Measurements from ENCODE around the gene SP8.

The SP8 gene

DNA sequence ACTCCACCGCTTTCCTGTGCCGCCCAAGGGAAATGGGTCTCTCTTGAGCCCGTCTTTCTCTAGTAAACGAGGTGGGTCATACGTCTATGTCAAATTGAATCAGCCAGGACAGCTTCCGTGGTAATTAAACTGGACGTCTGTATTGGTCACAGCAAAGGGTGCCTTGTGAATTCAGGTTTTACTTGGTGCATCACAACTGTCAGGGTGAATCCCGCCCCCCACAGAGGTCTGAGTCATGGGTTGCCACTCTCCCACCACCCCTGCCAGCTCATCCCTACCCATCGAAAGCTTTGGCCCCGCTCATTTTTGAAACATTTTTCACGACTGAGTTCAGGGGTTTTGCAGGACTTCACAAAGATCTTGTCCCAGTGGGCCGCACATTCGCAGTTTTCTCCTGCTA is 8.0 kb upstream of the SP8 start:
- DNase-seq (ENCODE audit: low read depth) = no peak

DNA sequence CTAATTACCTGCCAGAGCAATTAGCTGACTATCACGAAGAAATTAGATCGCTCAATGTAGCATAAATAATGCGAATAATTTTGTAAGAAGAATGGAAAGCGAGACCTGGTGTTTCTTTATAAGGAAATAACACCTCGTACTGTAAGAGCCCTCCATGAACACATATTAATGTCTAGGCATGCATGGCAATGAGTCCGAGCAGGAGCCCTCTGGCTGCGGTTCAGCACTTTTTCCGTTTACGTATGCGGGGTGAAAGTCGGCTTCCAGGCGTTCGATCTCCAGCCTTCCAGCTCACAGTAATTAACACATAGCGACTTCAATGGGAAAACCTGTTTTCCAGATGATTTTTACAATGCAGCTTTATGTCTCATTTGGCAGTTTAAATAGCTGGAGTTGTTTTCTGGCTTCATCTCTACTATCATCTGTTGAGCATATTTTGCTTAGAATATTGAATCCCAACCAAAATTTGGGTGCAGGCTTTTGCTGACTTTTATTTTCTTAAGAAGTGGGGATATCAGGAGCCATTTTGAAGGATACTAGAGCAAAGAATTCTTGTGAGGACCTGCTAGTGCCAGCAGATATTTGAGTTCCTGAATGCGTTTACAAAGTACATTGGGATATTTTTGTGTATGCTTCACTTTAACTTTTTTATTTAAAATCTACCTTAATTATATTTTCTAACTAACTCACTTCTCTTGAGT is 7.2 kb upstream of the SP8 start:
- DNase-seq (ENCODE audit: low read depth) = no peak

DNA sequence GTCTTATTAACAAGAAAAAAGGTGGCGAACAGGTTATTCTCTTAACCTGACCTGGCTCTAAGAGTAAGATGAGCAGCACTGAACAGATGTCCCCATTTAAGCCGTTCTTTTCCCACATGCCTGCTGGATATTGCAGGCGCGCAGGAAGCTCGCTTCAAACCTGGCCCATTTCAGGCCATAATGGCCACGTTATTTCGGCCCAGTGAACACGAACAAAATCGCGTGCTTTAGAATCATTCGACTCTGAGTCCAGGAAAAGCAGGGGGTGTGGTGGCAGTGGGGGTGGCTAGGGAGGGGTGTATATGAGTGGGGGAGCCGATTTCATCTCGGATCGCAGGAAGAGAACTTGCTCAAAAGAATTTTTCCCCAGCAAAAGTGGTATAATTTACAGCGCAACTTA is 6.6 kb upstream of the SP8 start:
- no peak for DNase-seq (ENCODE audit: low read depth)

DNA sequence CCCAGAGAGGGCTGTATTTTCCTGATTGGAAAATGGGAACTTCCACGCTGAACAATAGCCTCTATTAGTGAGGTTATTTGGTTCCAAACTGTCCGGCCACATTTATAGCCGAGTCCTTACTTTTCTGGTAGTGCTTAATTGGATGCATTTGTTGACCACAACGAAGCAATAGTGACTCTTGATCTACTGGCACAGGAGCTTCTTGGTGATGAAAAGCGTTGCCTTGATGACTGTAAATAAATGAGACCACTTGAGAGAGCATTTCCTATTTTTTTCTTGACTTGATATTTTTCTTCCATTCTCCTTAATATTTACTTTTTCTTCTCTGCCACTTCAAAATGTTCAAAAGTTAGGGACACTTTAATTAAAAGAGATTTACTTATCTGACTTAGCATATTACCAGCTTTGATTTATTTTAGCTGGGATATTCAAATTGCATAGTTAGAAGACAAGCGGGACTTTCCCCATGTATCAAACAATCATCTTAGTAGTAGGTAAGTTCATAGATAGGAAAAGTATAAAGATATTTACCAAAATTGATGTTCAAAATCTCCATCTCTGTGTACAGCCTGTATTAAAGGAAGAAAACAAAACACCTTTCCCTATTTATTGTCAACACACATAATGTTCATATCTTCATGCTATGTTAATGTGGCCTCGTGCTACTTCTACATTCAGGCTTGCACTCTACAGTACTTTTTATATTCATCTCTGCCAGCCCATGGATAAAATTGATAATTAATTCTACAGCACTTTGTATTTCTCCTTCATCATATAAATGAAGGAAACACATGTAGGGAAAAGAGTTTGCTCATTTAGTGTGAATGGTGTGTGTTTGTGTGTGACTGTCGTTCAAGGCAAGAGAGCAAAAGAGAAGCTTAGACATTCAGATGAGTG is 5.1 kb upstream of the SP8 start:
- no peak for DNase-seq (ENCODE audit: low read depth)

DNA sequence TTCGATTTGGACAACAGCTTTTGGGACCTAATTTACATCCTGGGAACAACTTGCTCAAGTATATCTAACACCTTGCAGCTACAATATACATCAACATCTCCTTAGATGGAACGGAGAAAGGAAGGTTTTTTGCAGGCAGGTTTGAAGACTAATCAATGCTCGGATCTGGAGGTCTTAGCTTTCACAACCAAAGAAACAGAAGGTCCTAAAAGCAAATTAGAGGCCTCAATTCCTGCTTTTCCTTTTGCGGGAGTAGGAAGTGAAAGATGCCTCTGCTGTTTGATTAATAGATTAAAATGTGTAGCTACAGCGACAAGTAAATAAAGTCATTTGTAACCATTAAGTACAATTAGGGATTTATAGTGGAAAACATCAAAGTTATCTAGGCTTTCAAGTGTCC is 3.7 kb upstream of the SP8 start:
- no peak for DNase-seq (ENCODE audit: low read depth)

DNA sequence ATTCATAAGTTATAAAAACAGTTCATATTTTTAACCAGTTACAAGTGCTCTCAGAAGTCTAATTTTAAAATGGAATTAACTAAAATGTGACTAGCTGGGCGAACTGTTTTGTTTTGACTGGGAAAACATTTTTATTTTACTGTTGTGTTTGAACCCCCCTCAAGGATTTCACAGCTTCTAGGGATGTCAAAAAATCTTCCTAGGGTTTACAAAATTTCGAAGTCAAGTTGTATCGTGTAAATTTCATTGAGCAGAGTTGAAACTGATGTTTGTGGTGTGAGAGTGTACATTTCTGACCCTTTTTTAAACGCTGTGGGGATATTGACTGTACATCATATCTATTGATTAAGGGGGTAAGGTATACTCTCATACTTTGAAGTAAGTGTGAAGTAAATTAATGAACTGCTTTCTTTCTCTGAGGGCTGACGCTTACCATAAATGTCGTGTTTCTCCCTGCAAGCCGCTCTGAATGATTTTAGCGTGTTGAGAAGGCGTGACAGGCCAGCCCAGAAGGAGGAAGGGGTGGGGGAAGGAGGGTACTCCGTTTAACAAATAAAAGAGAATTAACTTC is 1.8 kb upstream of the SP8 start:
- no peak for DNase-seq (ENCODE audit: low read depth)

DNA sequence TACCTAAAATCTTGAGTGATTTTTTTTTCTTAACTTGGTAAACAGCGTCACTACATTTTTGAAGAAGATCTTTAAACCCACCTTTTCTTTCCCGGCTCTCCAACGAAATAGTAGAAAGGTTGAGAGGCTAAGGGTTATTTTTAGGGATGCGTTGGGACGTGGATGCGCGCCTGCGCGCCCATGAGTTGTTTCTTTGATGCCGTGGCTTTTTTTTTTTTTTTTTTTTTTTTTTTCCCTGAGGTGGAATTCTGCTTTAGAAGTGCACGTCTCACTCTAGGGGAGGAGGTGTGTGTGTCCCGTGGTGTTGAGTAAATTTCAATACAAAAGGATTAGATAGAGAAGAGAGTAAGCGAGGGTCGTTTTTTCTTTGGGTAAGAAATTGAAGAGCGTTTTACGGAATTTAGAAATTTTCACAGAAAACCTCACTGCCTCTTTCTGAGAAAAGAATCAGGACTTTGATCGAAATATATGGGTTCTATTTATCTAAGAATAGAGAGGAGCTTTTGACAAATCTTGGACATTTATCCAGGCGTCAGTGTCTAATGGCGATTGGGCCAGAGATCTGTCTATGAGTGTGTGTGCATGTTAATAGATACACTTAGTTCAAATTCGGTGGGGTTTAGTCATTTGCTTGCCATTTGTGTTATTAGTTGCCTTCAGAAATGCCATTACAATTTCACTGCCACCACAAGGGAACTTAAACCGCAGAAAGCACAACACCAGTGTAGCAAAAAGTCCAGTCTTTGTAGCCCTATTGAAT is 1.2 kb upstream of the SP8 start:
- no peak for DNase-seq (ENCODE audit: low read depth)

DNA sequence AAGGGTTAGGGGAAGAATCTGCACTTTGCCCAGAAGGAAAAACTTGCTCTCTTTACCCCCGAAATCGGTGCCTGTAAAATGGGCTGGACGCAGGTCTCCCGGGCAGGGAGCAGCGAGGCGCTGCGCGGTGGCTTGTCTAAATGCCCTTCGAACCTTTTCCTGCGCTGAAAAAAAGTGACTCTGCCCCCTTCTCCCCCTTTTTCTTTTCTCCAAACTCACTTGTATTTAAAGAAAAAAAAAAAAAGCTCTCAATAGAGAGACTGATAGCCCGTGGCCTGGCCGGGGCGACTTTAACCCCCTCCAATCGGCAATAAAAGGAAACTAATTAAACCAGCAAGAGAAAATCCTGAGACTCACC is 286 bp downstream of the SP8 start:
- no peak for DNase-seq (ENCODE audit: low read depth)

DNA sequence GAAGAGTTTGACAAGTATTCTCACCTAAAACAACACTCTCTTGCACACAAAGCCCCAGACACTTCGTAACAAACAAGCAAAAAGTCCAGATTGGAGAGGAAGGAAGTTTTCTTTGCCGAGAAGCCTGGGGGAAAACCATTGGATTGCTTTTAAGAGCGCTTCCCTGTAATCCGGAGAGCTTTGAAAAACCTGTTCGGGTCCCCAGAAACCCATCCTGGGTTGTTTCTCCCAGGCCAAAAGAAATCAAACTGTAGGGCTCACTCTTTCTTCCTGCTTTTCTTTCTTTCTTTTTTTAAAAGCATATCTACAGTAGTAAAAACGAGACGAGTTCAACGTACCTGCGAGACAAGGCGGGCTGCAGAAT is 655 bp downstream of the SP8 start:
- DNase-seq (ENCODE audit: low read depth) = no peak

DNA sequence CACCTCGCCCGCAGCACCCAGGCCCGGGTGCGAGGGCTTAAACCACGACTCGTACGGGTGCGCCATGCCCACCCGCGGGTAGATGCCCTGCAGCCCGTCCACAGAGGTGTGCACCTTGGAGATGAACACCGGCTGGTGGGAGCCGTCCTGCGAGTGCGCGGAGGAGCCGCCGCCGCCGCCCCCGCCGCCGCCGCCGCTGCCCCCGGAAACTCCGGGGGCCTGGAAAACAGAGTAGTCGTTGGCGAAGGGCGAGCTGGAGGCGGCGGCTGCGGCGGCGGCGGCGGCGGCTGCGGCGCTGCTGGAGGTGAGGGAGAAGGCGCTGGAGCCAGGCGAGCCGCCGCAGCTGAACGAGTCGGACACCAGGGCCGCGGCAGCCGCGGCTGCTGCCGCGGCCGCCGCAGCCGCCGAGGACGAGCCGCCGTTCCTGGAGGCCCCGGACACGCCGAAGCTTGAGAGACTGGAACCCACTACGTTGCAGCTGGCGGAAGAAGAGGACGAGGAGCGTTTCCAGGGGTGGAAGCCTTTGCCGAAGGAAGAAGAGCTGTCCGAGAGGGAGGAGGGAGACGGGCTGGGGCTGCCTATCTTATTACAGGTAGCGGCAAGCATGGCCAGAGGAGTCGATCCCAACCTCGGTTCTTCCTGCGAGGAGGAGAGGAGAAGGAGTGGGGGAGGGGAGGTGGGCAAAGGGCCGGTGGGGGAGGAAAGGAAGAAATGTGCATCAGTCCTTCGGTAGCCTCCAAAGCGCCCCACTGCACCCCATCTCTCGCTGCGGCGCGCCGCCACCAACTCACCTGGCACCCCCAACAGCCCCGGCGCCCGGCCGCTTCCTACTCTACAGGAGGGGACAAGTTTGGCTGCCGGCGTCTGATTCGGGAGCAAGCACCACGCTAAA is 1.3 kb downstream of the SP8 start:
- no peak for DNase-seq (ENCODE audit: low read depth)

DNA sequence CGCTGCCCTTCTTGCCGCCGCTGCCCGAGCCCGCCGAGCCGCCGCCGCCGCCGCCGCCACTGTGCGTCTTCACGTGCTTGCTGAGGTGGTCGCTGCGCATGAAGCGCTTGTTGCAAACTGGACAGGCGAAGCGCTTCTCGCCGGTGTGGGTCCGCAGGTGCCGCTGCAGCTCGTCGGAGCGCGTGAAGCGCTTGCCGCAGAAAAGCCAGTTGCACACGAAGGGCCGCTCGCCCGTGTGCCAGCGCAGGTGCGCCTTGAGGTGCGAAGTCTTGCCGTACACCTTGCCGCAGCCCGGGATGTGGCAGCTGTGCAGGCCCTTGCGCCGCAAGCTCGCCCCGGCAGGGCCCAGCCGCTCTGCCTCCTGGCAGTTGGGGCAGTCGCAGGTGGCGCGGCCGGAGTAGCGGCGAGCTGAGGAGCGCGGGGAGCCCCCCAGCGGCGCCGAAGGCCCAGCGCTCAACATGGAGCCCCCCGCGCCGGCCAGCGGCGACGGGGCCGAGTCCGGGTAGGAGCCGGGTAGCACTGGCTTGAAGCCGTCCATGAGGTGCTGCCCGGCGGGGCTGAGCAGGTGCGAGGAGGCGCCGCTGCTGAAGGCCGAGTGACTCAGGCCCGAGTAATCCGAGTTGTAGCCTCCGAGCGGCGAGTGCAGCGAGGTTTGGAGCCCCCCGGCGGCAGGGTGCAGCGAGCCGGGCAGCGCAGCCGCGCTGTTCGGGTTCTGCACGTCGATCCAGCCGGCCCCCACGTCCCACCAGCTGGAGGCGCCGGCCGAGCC is 2.1 kb downstream of the SP8 start:
- DNase-seq (ENCODE audit: low read depth) = no peak

DNA sequence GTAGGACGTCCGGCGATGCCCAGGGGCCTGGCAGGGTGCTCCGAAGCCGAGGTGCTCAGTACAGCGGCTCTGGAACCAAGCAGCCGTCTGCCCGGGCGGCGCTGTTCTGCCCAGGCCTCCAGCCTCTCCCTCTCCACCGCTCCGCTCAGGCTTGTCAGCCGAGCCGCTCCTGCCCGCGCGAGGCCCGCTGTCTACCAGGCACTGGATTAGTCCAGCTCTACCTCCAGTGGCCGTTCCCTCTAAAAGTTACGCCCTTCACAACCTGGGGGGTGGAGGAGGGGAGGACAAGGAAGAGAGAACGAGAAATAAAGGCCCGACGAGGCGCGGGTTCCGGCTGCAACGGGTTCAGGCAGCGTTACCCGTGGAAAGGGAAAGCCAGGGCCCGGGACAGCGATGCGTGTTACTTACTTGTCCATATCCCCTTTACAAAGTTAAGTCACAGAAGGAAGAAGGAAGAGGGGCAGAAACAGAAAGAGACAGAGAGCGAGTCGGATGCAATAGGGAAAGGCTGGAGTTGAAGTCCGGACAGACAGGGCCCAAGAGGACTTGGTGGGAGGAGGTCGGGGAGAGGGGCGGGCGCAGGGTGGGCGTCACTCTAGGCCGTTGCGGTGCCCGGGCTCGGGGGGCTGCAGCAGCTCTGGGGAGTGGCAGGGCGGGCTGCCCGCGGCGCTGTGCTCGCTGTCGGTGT is 2.8 kb downstream of the SP8 start:
- DNase-seq (ENCODE audit: low read depth) = no peak

DNA sequence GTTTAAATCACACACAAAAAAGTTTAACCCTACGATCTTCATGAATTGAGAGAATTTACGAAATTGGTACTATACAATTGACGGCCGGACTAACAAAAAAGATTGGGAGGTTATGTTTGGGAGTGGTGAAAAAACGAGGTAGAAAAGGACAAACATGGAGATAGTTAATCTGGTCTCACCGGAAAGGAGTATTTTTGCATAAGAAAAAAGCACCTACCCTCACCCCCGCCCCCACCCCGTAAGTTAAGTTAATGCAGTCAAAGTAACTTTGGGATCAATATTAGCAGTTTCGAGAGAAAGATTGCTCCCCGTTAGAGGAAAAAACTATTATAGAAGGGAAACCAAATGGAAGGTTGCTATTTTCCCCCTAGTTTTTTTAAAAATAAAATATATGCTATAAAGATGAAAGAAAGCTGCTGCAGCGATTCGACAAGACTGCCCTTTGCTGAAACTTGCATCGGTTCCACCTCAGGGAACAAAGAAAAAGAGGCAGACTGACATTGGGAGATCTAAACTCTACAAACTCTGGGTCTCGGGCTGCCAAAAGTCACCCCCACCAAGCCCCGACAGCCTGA is 3.5 kb downstream of the SP8 start:
- DNase-seq (ENCODE audit: low read depth) = no peak

DNA sequence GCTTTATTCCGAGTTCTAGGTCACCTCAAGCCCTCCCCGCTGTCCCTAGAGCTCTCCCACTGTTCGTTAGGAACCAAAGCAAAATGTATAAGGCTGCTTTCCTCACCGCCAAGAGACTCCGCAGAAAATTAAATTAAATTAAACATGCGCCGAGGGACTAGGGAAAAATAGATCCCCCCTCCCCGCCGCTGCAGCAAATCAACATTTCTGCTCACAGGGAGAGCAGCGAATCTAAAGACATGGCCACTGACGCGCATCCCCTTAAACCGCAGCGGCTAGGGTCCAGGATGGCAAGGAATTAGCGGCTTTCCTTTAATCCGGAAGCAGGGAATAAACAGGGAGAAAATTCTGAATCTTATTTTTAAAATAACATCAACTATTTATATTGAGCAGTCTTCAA is 7.6 kb downstream of the SP8 start:
- no peak for DNase-seq (ENCODE audit: low read depth)

DNA sequence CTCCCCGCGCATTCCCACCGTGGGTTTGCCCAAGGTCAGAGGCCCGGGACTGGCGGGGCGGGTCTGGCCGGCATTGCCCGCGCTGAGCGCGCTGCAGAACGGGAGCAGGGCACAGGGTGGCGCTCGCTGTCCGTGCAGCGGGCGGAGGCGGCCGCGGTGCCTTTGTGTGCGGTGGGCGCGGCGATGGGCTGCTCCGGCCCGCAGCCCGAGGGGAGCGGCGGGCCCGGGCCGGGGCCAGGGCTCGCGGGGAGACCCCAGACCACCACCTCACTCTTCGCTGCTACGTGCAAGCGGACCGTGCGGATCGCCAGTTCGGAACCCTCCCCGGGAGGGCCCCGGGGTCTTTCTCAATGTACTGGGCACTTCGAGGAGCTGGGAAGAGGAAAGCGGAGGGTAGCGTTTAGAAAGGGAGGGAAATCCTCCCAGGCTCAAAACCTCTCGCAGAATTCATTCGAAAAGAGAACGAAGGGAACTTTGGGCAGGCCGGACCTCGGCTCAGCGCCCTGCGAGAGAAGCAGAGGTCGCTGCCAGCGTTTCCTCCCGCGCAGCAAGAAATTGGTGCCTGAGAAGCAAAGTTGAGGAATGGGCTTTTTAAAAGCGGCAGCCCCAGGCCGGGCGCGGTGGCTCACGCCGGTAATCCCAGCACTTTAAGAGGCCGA is 8.5 kb downstream of the SP8 start:
- DNase-seq (ENCODE audit: low read depth) = no peak

DNA sequence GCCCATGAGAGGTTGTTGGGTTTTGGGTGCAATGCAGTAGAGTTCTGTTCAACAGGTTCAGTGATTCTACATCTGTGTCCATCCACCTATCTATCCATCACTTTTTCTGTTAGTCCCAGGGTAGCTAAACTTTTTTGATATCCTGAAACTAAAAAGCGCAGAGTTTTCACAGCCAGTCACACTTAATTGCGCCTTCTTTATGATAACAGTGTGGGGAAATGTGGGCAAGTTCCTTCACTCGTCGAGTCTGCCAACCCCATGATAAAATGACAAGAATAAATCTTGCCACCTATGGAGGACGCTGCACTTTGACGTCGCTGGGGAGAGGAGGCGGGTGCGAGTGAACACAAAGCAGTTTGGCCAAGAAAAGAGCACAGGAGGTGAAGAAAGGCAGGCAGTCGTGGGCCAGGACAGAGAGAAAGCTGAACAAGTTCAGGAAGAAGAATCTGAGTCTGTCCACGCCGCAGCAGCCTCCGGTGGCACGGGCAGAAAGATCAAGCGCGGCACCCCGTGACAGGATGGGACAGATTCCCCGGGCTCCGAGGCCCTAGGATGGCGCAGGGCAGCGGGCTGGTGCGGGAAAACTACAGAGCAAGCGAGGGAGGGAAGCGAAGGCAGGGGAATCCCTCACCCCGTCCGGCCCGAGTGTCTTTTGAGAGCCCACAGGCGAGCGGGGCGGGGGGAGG is 9.2 kb downstream of the SP8 start:
- DNase-seq (ENCODE audit: low read depth) = no peak

DNA sequence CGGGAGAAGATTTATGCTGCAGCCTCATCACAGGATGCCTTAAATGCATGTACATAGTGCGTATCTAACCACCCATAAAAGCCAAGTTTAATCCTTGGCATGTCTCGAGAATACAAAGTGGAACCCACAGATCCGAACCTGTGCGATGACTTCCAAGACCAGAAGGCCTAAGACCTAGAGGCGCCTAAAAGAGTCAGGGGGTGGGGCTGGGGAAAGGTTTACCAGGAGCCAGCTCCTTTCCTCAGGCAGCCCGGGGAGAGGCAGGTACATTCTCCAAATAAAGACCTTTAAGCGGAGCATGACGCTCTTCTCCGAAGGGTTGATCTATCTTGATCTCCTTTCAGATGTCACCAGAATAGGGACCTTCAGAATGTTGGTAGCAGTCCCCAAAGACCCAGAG is 9.7 kb downstream of the SP8 start:
- DNase-seq (ENCODE audit: low read depth) = no peak

DNA sequence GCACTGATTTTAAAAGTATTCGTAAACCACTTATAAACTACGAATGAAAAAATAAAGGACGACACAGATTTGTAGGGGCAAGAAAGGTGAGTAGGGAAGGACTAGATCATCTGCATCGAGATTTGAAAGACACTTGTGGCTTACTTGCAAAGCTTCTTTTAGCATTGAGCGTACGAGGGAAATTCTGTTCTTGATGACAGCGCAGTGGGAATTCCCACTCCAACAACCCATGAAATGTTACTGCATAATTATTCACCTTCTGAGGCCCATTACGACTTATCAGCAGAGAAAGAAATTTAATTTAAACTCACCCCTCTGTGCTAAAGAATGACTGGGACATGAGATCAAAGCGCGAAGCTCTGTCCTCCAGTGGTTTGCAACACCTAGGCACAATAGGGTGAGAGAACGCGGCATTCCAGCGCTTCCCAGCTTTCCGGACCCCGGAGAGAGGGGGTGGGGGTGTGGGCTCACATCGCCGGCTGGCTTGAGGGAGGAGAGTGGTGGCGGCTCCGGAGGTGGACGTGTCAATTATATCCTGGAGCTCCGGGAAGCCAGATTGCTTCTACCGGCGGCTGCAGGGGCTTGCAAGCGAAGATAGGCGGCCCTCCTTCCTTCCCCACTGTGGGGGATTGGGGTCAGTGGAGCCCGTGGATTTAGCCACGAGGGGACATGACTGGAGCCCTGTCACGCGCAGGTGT is 10.3 kb downstream of the SP8 start:
- no peak for DNase-seq (ENCODE audit: low read depth)
